ENCODE measurements around the gene A4GALT. TPM values are rescaled to one million over a fixed set of nuclear protein-coding genes. Genes with fewer than 3 reads are reported as not detected.
A peak's percentile ranks its signal among the peaks of the same experiment; 100 is the strongest.

A4GALT gene
- total RNA-seq, 1 donor, result 22.2 TPM

DNA sequence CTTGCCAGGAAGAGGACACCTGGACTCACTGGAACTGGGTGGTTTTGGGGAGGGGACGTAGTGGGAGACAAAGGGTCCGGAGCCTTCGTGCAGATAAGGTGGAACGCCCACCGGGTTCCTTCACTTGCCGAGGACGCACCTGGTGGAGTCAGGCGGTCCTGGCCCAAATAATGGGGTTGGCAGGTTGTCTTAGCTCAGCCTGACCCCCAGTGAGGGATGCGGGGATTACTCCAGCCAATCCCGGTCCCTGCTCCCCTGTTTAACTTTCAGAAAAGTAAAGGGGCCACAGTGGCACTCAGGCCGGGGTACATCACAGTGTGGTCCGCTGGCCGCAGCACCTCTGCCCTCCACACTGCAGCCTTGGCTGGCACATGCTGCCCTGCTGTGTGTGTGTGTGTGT lies 18.0 kb downstream of the A4GALT start:
- DNase-seq (ENCODE audit: low read depth), result no peak
- no peak overlapping the region for H3K4me3 ChIP-seq (ENCODE audit: low read depth, low read length)
- TF ChIP-seq, protein P1, sequence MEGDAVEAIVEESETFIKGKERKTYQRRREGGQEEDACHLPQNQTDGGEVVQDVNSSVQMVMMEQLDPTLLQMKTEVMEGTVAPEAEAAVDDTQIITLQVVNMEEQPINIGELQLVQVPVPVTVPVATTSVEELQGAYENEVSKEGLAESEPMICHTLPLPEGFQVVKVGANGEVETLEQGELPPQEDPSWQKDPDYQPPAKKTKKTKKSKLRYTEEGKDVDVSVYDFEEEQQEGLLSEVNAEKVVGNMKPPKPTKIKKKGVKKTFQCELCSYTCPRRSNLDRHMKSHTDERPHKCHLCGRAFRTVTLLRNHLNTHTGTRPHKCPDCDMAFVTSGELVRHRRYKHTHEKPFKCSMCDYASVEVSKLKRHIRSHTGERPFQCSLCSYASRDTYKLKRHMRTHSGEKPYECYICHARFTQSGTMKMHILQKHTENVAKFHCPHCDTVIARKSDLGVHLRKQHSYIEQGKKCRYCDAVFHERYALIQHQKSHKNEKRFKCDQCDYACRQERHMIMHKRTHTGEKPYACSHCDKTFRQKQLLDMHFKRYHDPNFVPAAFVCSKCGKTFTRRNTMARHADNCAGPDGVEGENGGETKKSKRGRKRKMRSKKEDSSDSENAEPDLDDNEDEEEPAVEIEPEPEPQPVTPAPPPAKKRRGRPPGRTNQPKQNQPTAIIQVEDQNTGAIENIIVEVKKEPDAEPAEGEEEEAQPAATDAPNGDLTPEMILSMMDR (IDR thresholded peaks at IDR 0.05; ENCODE audit: insufficient read depth, low read length), result no peak

DNA sequence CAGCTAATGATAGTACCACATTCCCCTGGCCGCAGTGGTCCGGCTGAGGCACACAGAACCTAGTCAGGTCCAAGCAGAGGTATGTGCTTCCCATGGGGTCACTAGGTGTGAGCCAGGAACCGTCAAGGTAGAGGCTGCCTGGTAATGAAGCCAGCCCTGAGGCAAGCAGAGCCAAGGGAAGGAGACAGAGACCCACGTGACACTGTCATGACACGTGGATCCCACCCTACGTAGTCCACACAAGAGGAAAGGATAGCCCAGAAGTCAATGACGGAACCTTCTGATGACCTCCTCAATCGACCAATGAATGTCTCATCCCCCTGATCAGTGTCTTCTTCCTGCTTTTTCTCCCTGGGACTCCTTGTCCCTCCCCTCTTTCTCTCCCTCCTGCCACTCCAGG lies 19.0 kb downstream of the A4GALT start:
- TF ChIP-seq, protein P1 (IDR thresholded peaks at IDR 0.05; ENCODE audit: insufficient read depth, low read length), result no peak
- DNase-seq (ENCODE audit: low read depth), result no peak

DNA sequence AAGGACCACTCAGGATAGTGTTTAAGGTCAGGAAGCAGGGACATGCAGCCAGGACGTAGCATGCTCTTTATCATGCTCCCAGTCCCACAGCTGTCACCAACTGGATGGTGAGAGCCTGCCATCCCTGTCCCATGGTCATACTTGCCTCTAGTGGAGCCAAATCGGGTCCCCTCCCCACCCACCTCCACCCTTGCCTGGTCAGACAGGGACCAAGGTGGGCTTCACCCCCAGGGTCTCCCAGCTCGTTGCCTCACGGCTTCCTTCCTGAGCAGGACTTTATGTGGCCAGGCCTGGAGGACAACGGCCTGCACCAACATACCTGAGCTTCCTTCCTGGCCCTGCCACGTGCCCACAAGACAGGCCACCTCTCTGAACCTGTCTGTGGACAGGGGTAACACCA lies 19.8 kb downstream of the A4GALT start:
- no peak for DNase-seq (ENCODE audit: low read depth)
- no peak overlapping the region for H3K4me3 ChIP-seq (ENCODE audit: low read depth, low read length)
- TF ChIP-seq, protein P1 (IDR thresholded peaks at IDR 0.05; ENCODE audit: insufficient read depth, low read length), result no peak

More for the DNA sequence above, 19.0 kb downstream of the A4GALT start:
- no peak overlapping the region for H3K4me3 ChIP-seq (ENCODE audit: low read depth, low read length)

DNA sequence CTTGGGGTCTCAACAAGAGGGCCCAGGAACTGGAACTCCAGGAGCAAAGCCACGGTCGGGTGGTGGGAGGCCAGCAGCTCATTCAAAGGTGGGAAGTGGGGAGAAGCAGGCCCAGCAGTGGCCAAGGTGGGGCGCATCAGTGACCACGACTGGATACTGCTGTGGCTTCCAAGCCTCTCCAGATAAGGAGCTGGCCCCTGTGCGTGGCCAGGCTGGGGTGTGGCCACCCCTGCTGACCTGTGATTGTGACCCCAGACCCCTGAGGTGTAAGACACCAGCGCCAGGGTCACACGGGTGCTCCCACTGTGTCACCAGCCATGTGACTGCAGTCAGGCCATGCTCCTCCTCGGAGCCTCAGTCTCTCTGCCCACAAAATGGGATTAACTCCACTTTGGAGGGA lies 20.3 kb downstream of the A4GALT start:
- no peak for DNase-seq (ENCODE audit: low read depth)
- TF ChIP-seq, protein P1 (IDR thresholded peaks at IDR 0.05; ENCODE audit: insufficient read depth, low read length), result no peak

DNA sequence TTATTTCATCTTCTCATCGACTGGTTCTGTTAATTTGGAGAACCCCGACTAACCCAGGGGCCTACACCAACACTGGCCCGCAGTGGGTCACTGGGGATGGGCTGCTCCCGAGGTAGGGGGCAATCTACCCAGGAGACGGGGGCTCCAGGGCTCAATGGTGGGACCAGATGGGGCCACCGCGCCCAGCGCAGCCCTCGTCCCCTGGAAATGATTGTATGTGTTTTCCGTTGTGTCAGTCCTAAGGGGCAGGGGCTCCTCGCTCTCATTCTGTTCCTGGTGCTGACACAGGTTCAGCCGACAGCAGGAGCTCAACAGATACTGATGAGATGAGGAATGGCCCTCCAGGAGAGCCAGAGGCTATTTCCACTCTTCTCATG lies 20.7 kb downstream of the A4GALT start:
- no peak overlapping the region for H3K4me3 ChIP-seq (ENCODE audit: low read depth, low read length)
- TF ChIP-seq, protein P1 (IDR thresholded peaks at IDR 0.05; ENCODE audit: insufficient read depth, low read length), result no peak
- no peak for DNase-seq (ENCODE audit: low read depth)

More for the DNA sequence above, 20.3 kb downstream of the A4GALT start:
- H3K4me3 ChIP-seq (ENCODE audit: low read depth, low read length), result no peak overlapping the region

DNA sequence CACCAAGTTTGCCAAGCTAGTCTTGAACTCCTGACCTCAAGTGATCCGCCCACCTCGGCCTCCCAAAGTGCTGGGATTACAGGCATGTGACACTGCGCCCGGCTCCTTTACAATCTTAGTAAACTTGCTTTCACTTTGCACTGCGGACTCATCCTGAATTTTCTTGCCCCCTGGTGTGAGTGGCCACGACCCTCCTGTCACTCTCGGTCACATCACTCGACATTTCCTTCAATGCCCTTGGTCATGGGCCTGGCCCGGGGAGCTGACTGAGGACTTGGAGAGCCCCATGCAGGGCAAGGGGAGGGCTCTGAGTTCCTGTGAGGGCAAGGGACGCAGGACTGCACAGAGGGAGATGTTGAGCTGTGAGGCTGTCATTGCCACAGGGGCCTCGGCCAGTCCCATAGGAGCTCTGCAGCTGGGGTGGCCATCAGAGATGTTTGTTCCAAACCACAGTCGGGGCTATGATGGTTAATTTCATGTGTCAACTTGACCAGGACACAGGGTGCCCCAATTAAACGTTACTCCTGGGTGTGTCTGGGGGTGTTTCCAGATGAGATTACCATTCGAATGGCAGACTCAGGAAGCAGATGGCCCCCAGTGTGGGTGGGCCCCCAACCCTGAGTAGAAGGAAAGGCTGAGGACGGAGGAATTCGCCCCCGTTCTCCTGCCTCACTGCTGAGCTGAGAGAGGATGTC lies 21.2 kb downstream of the A4GALT start:
- H3K4me3 ChIP-seq (ENCODE audit: low read depth, low read length), result no peak overlapping the region
- no peak for DNase-seq (ENCODE audit: low read depth)
- TF ChIP-seq, protein P1 (IDR thresholded peaks at IDR 0.05; ENCODE audit: insufficient read depth, low read length), result no peak

DNA sequence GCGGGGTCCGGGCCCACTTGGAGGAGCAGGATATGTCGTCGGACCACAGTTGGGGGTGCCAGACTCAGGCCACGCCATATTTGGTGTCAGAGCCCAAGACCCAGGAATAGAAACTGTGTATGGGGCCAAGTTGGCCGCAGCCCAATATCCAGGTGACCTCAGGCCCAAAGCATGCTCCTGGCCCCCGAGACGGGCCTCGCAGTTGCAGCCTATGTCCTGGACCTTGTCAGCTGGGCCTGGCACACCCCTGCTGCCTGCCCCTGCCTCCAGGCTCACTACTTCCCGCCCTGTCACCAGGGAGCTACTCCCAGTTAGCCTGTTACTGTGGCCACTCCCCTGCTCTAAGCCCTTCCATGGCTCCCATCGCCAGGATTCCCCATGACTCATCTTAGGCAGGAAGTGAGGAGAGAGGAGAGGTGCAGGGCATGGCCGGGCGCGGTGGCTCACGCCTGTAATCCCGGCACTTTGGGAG lies 23.1 kb downstream of the A4GALT start:
- peak; percentile 82 for DNase-seq (ENCODE audit: low read depth)

More for the DNA sequence above, 23.1 kb downstream of the A4GALT start:
- no peak overlapping the region for H3K4me3 ChIP-seq (ENCODE audit: low read depth, low read length)
- TF ChIP-seq, protein P1 (IDR thresholded peaks at IDR 0.05; ENCODE audit: insufficient read depth, low read length), result no peak

All from fibroblast of the aortic adventitia (primary cell).